HG03064 (cell line): ENCODE results near the gene SLC4A1.
"Not testable (repeated sequence)": the region's sequence is repeated elsewhere in the genome, so short reads cannot be mapped to it uniquely, and the experiment has no call there.

Experiments used
- ATAC-seq: cut with Tn5 transposase; IDR thresholded peaks from one replicate; pipeline ENCODE4 v1.9.1; 2021; ENCODE audit warnings: low read depth; ENCODE audit not compliant: unreplicated experiment

SLC4A1 gene

DNA sequence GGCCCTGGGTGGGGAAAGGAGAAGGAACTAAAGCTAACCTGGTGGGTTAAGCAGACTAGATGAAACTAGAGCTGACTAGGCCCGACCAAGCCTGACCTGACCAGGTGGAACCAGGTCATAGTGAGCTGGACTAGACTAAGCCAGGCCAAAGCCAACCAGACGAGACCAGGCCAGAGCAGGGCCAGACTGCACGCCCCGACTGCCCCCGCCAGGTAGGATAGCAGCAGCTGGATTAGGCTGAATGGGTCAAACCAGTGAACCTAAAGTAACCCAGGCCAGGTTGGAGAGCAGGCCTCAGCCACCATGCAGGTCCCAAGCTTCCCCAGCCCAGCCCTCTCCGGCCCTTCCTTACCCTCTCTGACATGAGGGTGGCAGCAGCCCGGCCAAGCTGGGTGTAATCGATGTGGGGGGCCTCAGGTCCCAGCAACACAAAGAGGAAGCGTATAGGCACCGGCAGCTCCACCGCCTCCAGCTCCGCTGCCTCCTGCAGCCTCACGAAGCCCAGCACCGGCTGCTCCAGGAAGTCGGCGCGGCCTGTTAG, 9.1 kb downstream of the SLC4A1 start:
- no peak for ATAC-seq

DNA sequence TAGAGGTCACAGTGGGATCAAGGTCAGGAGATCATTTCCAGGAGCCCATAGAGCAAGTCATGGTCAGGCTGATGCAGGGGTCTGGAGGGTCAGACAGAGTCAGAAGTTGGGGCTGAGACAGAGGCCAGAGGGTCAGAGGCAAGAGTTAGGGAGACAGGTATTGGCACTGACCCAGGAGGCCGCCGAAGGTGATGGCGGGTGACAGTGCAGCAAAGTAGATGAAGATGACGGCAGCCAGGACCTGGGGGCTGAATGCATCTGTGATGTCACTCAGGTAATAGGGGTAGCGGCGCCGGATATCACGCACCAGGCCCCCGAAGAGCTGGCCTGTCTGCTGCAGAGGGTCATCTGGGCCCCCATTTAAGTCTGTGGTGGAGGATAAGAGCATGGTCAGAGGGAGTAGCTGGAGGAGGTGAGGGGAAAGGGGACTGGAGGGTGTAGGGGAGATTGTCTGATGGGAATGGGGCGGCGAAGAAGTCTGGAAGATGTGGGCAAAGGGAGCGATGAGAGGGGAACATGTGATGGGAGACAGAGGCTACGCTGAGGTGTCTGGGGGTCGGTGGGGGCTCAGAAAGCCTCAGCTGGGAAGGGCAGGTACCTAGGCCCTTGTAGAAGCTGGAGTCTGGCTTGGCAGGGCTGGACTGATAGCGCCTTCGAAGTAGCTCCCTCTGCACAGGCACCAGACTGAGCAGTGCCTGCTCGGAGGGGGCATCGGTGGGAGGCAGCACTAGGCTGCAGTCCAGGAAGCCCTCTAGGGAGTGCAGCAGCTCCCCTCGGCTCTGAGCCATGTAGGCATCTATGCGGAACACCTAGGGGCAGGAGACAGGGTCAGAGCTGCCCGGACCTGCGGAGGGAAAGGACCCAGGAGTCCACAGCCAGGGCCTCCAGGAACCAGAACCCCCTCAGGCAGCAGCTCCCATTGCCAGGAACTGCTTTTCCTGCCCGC, 9.8 kb downstream of the SLC4A1 start:
- ATAC-seq, result no peak

DNA sequence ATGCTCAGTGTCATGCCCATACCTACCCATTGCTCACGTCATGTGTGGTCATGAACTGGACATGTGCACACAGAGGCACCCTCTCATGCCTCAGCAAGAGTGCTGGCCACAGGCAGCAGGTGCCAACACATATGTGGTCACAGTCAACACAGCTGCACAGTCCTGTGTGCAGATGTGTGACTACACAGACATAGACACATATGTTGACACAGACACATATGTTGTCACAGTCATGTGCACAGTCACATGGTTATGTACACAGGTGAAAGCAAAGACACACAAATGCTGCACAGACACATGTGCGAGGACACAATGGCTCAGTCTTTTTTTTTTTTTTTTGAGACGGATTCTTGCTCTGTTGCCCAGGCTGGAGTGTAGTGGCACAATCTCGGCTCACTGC, 11.3 kb downstream of the SLC4A1 start:
- no peak for ATAC-seq

DNA sequence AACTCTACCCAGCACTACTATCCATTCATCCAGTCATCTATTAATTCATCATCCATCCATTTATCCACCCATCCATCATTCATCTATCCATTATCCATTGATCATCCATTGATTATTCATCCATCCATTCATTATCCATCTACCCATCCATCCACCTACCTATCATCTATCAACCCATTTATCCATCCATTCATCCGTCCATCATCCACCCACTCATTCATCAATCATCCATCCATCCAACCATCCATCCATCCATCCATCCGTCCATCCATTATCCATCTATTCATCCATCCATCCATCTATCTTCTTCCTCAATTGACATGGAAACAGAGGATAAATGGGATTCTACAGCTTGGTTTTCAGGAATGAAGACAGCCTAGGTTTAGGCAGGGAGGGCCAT, 12.0 kb downstream of the SLC4A1 start:
- no peak for ATAC-seq

DNA sequence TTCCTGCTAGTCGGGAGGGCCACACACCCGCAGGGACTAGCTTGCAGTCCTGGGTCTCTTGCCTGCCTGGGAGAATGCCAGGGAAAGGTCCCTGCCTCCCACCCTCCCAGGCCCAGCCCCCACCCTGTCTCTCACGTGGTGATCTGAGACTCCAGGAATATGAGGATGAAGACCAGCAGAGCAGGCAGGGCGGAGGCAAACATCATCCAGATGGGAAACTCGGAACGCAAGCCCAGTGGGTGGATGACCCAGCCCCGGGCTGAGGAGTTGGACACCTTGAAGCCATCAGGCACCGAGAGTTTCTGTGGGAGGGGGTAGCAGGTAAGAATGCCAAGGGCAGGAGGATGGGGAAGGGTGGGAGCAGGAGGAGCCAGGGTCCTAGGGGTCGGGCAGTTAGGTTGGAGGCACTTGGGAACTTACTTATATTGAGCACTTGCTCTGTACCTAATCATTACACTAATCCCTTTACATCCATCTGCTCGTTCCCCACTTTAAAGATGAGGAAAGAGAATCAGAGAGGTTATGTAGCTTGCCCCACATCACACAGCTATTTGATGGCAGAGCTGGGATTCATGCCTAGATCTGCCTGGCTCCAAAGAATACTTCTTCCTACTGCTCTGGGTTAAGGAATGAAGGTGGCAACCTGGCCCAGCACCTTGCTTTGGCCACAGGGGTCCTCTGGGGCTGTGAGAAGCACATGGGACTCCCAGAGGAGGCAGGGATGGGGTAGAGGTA, 13.4 kb downstream of the SLC4A1 start:
- ATAC-seq, result no peak

DNA sequence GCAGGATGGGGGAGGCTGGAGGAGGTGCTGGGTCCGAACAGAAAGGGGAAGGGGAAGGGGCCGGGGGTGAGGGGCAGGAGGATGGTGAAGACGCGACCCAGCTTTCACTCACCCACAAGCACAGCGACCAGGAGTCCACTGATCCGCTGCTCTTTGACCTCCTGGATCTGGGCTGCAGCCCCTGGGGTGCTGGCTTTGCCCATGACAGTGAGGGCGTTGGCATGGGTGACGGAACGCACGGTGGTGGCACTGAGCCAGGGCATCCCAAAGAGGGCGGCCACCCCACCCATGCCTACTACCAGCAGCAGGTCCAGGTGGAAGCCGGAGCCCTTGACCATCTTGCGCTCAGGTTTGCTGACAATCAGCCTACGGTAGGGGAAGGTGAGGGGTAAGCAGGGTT, 14.9 kb downstream of the SLC4A1 start:
- ATAC-seq, result no peak

DNA sequence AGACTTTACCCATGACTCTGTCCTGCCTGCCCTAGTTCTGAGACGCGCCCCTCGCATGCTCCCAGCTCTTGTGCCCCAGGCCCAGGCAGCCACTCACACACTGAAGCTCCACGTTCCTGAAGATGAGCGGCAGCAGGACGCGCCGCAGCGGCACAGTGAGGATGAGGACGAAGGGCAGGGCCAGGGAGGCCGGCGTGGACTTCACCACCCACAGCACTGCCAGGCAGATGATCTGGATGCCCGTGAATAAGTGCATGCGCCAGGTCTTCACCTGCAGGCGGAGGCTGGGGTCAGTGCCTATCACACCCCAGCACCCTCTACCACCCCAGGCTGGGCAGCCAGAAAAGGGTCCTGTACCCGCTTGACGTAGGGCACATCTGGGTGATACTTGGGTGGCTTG, 16.9 kb downstream of the SLC4A1 start:
- ATAC-seq, result no peak

DNA sequence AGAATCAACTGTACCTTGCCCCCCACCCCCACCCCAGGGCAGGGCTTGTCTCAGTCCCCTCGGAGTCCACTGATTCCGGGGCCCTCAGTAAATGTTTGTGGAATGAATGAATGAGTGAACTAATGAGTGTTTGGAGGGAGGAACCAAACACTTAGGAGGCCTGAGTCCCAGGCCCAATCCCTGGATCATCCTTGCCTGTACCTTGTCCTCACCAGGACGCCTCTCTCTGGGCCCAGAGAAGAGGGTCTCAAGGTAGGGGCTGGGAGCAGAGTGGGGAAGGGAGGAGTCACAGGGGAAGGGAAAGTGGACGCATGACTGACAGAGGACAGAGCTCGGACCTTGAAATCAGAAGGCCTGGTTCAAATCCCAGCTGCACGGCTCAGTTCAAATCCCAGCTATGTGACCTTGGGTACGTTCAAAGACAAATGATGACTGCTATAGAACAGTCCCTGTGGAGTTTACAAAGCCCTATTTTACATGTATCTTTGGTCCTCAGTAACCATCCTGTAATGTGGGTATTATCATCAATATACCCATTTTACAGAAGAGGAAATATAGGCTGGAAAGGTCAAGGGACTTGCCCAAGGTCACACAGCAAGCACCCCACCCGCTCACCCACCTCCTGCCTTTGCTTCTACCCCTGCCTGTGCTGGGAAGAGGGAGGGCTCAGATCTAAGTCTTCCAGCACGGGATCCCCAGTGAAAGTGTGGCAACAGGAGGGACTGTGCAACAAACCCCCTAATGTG, 18.3 kb downstream of the SLC4A1 start:
- no peak for ATAC-seq

DNA sequence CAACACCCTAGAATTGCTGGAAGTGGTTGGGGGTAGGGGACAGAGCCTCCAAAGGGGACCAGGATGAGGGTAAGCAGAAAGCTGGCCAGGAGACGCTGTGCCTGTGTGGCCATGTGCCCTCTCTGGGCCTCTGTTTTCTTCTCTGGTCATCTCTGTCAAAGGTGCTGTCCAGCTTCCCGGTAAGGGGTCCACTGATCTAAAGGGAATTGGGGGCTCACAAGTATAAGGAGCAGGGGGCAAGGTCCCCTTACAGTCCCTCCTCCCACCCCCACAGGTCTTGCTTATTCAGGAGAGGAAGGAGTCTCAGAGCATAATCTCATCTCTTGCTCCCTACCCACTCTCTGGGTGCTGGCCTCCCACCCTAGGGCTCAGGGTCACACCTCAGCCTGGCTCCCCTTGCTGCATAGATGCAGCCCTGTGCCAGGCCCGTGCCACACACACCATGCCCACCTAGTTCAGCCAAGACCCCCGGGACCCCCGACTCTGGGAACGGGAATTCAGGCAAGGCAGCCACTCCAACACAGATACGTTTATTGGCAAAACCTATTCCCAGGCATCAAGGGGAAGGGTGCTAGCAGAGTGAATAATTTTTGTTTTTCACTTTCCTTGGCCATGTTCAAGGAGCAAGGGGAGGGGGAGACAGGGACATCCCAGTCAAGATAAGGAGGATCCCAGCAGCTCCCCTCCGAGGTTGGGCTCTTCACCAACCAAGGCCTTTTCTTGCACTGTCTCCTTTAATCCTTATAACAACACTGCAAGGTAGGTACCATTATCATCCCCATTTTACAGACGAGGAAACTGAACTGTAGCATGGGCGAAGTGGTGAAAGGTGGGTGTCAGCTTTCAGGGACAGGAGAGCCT, 19.8 kb downstream of the SLC4A1 start:
- ATAC-seq, result no peak

DNA sequence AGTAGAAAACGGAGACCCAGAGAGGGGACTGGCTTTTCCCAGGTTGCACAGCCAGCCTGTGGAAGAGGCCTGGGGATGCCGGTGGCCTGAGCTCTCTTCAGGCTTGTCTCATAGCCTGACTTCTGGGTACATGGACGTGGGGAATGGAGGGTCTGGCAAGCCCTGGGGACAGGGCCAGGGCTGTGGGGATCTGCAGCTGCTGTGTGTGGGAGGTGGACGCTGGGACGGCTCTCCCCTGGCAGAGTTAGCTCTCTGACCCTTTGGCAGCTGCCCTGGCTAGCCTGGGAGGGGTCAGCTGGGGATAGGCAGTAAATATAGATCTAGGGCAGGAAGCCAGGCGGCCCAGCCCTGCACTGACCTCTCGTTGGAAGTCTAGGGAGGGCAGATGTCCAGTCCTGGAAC, 20.5 kb downstream of the SLC4A1 start:
- no peak for ATAC-seq

DNA sequence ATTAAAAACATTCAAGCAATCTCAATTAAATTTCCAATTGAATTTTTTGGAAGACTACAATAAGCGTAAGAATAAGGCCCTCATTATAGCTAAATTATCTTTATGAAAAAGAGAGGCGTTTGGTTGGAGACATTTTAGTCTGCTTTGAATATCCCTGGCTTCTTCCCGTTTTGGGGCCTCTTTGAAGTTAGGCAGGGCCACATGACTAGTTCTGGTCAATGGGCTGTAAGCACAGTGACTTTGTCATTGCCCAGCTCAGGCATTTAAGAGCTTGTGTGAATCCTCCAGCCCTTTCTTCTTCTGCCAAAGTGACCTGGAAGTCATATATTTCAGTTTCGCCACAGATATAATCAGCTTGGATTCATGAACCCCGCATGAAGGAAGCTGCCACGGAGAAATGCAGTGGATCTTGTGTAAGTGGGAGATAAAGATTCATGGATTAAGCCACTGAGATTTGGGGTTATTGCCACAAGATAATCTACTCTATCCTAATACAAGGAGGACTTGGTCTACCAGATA, 26.8 kb downstream of the SLC4A1 start:
- no peak for ATAC-seq

DNA sequence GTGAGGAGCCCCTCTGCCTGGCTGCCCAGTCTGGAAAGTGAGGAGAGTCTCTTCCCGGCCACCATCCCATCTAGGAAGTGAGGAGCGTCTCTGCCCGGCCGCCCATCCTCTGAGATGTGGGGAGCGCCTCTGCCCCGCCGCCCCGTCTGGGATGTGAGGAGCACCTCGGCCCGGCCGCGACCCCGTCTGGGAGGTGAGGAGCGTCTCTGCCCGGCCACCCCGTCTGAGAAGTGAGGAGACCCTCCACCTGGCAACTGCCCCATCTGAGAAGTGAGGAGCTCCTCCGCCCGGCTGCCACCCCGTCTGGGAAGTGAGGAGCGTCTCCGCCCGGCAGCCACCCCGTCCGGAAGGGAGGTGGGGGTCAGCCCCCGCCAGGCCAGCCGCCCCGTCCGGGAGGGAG, 30.0 kb downstream of the SLC4A1 start:
- not testable (repeated sequence) for ATAC-seq

DNA sequence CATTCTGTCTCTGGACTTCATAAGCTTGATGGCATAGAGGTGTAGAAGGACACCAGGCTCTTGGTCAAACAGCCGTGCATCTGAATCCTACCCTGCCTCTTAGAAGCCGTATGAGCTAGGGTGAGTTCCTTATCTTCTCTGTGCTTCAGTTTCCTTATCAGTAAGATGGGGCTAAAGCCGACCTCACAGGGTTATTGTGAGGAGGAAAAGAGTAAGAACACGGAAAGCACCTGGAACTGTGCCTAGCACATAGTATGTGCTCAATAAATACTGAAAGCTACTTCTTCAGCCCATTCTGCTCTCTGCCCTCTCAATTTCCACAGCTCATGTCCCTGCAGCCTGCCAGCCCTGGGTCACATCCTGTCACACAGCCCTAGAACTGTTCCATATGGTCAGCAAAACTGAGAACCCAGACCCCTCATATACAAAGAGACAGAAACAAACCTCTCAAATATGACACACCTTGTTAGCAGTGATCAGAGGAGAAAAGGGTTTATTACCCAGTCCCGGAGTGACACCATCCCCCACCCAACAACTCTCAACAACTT, 31.4 kb downstream of the SLC4A1 start:
- no peak for ATAC-seq

DNA sequence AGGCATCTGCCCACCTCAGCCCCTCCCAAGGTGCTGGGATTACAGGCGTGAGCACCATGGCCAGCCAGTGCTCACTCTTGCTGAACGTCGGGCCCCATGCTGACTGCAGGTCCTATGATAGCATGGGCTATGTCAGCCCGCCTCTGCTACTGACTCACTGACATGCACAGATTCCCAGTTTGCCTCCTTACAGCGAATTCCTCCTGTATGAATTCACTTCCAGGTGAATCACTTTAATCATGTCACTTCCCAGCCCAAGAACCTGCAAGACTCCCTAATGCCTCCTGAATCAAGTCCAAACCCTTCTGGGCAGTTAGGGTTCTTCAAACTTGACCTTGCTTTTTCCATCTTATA, 32.4 kb downstream of the SLC4A1 start:
- ATAC-seq, result no peak

DNA sequence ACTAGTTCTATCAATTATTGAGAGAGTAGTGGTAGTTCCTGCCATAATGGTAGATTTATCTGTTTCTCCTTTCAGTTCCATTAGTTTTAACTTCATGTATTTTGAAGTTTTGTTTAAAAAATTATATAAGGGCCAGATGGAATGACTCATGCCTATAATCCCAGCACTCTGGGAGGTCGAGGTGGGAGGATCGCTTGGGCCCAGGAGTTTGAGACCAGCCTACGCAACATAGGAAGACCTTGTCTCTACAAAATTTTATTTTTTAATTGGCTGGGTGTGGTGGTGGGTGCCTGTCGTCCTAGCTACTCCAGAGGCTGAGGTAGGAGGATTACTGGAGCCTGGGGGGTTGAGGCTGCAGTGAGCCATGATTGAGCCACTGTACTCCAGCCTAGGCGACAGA, 34.4 kb downstream of the SLC4A1 start:
- ATAC-seq, result no peak

DNA sequence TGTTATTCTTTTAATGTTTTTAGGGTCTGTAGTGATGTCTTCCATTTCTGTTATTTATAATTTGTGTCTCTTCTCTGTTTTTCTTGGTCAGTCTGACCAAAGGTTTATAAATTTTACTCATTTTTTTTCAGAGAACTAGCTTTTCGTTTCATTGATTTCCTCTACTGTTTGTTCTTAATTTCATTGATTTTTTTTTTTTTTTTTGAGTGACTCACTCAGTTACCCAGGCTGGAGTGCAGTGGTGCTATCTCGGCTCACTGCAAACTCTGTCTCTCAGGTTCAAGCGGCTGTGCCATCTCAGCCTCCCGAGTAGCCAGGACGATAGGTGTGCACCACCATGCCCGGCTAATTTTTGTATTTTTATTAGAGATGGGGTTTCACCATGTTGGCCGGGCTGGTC, 35.9 kb downstream of the SLC4A1 start:
- ATAC-seq, result no peak

DNA sequence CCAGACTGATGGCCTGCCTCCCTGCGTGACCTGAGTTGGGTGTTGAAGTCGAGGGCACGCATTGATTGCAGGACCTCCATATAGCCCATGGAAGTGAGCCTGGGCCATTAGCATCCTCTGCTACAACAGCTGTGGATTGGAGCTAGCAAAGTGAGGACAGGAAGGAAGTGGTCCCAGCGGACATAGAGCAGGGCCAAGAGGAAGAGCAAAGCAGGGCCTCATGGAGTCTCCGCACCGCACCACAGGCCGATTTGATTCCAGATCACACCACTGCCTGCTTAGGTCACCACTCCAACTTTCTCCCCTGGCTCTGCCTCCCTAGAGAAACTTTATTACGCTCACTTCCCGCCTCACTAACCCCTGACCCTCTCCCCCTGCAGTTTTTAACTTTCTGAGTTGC, 37.8 kb downstream of the SLC4A1 start:
- no peak for ATAC-seq

DNA sequence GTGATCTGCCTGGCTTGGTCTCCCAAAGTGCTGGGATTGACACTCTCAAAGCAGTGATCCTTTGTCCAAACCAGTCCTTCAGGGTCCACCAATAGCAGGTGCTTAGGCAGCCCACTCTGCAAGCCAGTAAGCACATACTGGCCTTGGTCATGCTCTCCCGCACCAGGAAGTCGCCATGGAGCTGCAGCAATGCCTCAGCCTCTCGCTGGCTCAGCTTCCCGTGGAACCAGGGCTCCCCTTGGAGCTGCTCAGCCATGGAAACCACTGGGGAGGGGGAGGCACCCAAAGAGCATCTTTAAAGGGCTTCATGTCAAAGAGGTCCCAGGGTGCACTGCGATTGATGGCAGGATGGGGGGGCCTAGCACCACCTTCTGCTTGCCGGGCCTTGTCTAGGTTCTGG, 38.8 kb downstream of the SLC4A1 start:
- no peak for ATAC-seq

DNA sequence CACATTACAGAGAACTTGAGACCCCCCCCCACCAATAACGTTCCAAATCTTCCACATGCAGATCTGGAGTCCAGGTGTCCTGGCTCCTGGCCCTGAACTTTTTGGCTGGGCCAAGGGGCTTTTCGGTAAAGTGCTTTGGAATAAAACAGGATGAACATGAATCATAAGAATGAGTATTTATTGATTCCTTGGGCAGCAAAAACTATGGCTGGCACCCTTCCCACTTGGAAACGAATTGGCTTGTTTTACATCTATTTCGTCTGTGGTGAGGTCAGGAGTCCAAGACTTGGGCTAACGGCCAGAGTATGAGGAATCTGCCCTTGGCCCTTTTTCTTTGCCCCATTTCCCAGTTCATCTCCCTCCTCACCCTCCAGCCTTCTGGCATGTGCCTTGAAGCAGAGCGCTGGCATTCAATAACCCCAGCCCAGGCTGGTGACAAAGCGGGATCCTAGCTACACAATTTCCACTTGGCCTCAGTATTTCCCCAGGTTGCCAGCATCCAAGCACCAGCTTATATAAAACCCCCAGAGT, 44.3 kb downstream of the SLC4A1 start:
- ATAC-seq, result no peak
